Fibroblast of peridontal ligament (primary cell): ENCODE measurements around the gene RRP12.
A peak's percentile ranks its signal among the peaks of the same experiment; 100 is the strongest.
"Not testable (repeated sequence)": the region's sequence is repeated elsewhere in the genome, so short reads cannot be mapped to it uniquely, and the experiment has no call there.

ENCODE experiments used
- DNase-seq: peaks from one replicate; pipeline ENCODE4 v3.0.0-alpha.2; 2010; ENCODE audit errors: extremely low read depth

Gene RRP12

GRCh38 chr10:97400665-97401454, at the start of gene RRP12:
Gene RRP12 (minus strand): TSS chr10:97401340. CDS start chr10:97401231, 109 bp downstream.
- DNase-seq, result peak; percentile 99

- no peak for DNase-seq
Observed at GRCh38 chr10:97450828-97451227, 49.7 kb upstream of the RRP12 start.

GRCh38 chr10:97445722-97446639, 44.8 kb upstream of the RRP12 start, which contains the start of the genes EXOSC1 and ZDHHC16:
Gene EXOSC1 (minus strand): TSS chr10:97446006. CDS start chr10:97445985, 21 bp downstream.
Gene ZDHHC16 (plus strand): TSS chr10:97446175. CDS start chr10:97451676, 5,501 bp downstream.
- peak; percentile 96 for DNase-seq

- no peak for DNase-seq
Observed at GRCh38 chr10:97445357-97445721, 44.2 kb upstream of the RRP12 start.

- no peak for DNase-seq
Observed at GRCh38 chr10:97444212-97444611, 43.1 kb upstream of the RRP12 start.

GRCh38 chr10:97442277-97442676, 41.1 kb upstream of the RRP12 start:
- no peak for DNase-seq

- no peak for DNase-seq
Observed at GRCh38 chr10:97435211-97435610, 34.1 kb upstream of the RRP12 start.

- DNase-seq, result no peak
Observed at GRCh38 chr10:97434557-97434956, 33.4 kb upstream of the RRP12 start.

- no peak for DNase-seq
Observed at GRCh38 chr10:97434055-97434454, 32.9 kb upstream of the RRP12 start.

- DNase-seq, result peak; percentile 49
Observed at GRCh38 chr10:97428572-97428981, 27.4 kb upstream of the RRP12 start.

GRCh38 chr10:97427571-97428179, 26.5 kb upstream of the RRP12 start:
- peak; percentile 37 for DNase-seq

GRCh38 chr10:97426776-97427570, 25.8 kb upstream of the RRP12 start:
- peak; percentile 26 for DNase-seq

- DNase-seq, result peak; percentile 95
Observed at GRCh38 chr10:97425964-97426775, 25.0 kb upstream of the RRP12 start, which contains the start of gene PGAM1. Gene PGAM1 (plus strand): TSS chr10:97426191. CDS start chr10:97426308, 117 bp downstream.

- not testable (repeated sequence) for DNase-seq
Observed at GRCh38 chr10:97423757-97424098, 22.6 kb upstream of the RRP12 start.

GRCh38 chr10:97416565-97416964, 15.4 kb upstream of the RRP12 start:
- no peak for DNase-seq

- no peak for DNase-seq
Observed at GRCh38 chr10:97412891-97413304, 11.8 kb upstream of the RRP12 start.

GRCh38 chr10:97411406-97411805, 10.3 kb upstream of the RRP12 start:
- no peak for DNase-seq

- no peak for DNase-seq
Observed at GRCh38 chr10:97408496-97408992, 7.4 kb upstream of the RRP12 start.

GRCh38 chr10:97407952-97408248, 6.8 kb upstream of the RRP12 start:
- DNase-seq, result no peak

- peak; percentile 83 for DNase-seq
Observed at GRCh38 chr10:97407211-97407951, 6.2 kb upstream of the RRP12 start.
